ENCODE data around the gene B4GALNT4.
"Not testable (repeated sequence)": the region's sequence is repeated elsewhere in the genome, so short reads cannot be mapped to it uniquely, and the experiment has no call there.

B4GALNT4 gene

DNA sequence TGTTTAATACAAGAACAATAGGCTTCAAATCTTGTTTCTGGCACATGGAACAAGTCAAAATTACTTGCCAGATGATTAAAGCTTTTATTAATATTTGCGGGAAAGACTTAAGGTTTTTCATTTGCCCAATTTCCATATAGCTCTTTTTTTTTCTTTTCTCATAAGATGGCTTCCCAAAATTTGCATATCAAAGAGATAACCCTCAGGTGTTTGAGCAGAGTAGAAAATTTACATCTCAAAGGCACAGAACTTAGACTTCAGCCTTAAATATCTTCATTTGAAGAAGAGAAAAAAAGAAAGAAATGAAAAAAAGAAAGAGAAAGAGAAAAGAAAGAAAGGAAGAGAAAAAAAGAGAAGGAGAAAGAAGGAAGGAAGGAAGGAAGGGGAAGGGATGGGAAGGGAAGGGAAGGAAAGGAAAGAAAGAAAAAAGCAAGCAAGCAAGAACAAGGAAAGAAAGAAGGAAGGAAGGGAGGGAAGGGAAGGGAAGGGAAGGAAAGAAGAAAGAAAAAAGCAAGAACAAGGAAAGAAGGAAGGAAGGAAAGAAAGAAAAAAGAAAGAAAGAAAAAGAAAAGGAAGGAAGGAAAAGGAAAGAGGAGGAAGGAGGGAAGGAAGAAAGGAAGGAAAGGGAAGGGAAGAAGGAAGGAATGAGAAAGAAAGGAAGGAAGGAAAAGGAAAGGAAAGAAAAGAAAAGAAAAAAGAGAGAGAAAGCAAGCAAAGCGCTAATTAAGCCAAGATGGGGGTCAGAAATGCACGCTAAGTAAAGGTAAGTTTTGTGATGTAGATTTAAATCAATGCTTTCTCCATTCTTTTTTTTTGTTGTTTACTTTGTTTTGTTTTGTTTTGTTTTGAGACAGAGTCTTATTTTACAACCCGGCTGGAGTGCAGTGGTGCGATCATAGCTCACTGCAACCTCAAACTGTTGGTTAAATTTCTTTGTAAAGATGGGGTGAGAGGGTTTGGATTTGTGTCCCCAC, 28.5 kb upstream of the B4GALNT4 start:
- TF ChIP-seq FOXM1 (IDR thresholded peaks at IDR 0.05; ENCODE audit: borderline replicate concordance): no peak
- TF ChIP-seq SP1 (IDR thresholded peaks at IDR 0.05): no peak
- no peak for TF ChIP-seq ARNT (IDR thresholded peaks at IDR 0.05)
- TF ChIP-seq CTBP1 (IDR thresholded peaks at IDR 0.05; ENCODE audit: borderline replicate concordance): no peak
- TF ChIP-seq SUZ12 (IDR thresholded peaks at IDR 0.05): no peak
- TF ChIP-seq FOXK2 (IDR thresholded peaks at IDR 0.05): no peak
- TF ChIP-seq NFRKB (IDR thresholded peaks at IDR 0.05): no peak
- TF ChIP-seq FOXA1 (IDR thresholded peaks at IDR 0.05): no peak
- no peak for TF ChIP-seq ZNF384 (IDR thresholded peaks at IDR 0.05)
- TF ChIP-seq HDGF (IDR thresholded peaks at IDR 0.05; ENCODE audit: borderline replicate concordance): no peak
- ChIA-PET CTCF (interaction anchor here (0.8 to 1.4 kb wide), 3 partner anchors 14 to 90 kb away, joined by 3 to 4 read pairs (median 4); no protein-coding TSS in a partner anchor), POLR2A (interaction anchor here (1.4 kb wide), 1 partner anchor 108 kb away, joined by 3 read pairs; no protein-coding TSS in a partner anchor)
- DNase-seq (ENCODE audit: extremely low spot score): no peak

GRCh38 chr11:342328-342727, 27.0 kb upstream of the B4GALNT4 start:
- ChIA-PET POLR2A (no interaction called here), CTCF (no interaction called here)
- TF ChIP-seq CTBP1 (IDR thresholded peaks at IDR 0.05; ENCODE audit: borderline replicate concordance) (no peak), BHLHE40 (IDR thresholded peaks at IDR 0.05; ENCODE audit: borderline replicate concordance) (no peak), TARDBP (IDR thresholded peaks at IDR 0.05) (no peak), ZNF384 (IDR thresholded peaks at IDR 0.05) (no peak), SUZ12 (IDR thresholded peaks at IDR 0.05) (no peak), HDGF (IDR thresholded peaks at IDR 0.05; ENCODE audit: borderline replicate concordance) (no peak)
- no peak for DNase-seq (ENCODE audit: extremely low spot score)

DNA sequence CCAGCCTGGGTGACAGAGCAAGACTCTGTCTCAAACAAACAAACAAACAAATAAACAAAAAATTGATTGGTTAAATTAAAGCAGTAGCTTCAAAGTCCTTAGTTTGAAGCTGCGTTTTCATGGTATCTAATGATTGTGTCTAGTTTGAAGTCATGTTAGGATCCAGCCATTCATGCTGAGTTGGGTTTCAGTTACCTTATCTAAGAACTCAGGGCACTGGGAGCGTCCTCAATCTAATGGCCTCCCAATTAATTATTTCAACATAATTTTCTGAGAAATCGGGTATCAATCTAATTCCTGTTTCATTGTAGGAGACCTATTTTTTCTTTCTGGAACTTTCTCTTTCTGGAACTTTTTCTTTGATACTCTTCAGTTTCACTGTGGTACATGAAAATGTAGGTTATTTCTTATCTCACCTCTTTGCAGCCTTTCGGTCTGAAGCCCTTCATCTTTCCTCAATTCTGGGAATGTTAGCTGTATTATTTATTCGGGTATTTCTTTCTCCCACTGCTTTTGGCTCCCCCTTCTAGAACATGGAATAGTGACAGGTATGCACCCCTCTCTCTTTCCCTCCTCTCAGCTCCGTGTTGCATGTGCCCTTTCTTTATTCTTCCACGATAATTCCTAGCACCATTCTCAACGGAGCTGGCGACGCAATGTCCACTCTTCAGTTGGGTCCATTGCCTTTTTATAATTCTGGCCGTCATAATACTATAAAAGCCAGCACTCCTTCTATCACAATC, 24.3 kb upstream of the B4GALNT4 start:
- TF ChIP-seq FOXA1 (IDR thresholded peaks at IDR 0.05) (no peak), HDGF (IDR thresholded peaks at IDR 0.05; ENCODE audit: borderline replicate concordance) (no peak), NFRKB (IDR thresholded peaks at IDR 0.05) (no peak), TARDBP (IDR thresholded peaks at IDR 0.05) (no peak), BHLHE40 (IDR thresholded peaks at IDR 0.05; ENCODE audit: borderline replicate concordance) (no peak), SP1 (IDR thresholded peaks at IDR 0.05) (no peak), CTBP1 (IDR thresholded peaks at IDR 0.05; ENCODE audit: borderline replicate concordance) (no peak), SUZ12 (IDR thresholded peaks at IDR 0.05) (no peak), L3MBTL2 (conservative IDR thresholded peaks at IDR 0.05) (no peak), LEF1 (IDR thresholded peaks at IDR 0.05; ENCODE audit: borderline replicate concordance) (no peak), FOXM1 (IDR thresholded peaks at IDR 0.05; ENCODE audit: borderline replicate concordance) (no peak), ELF4 (IDR thresholded peaks at IDR 0.05) (no peak), ARNT (IDR thresholded peaks at IDR 0.05) (no peak), FOXK2 (IDR thresholded peaks at IDR 0.05) (no peak), ZNF384 (IDR thresholded peaks at IDR 0.05) (no peak)
- TF ChIP-seq, protein P1, sequence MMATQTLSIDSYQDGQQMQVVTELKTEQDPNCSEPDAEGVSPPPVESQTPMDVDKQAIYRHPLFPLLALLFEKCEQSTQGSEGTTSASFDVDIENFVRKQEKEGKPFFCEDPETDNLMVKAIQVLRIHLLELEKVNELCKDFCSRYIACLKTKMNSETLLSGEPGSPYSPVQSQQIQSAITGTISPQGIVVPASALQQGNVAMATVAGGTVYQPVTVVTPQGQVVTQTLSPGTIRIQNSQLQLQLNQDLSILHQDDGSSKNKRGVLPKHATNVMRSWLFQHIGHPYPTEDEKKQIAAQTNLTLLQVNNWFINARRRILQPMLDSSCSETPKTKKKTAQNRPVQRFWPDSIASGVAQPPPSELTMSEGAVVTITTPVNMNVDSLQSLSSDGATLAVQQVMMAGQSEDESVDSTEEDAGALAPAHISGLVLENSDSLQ (IDR thresholded peaks at IDR 0.05): no peak
- ChIA-PET POLR2A (no interaction called here), CTCF (no interaction called here)
- no peak for DNase-seq (ENCODE audit: extremely low spot score)

DNA sequence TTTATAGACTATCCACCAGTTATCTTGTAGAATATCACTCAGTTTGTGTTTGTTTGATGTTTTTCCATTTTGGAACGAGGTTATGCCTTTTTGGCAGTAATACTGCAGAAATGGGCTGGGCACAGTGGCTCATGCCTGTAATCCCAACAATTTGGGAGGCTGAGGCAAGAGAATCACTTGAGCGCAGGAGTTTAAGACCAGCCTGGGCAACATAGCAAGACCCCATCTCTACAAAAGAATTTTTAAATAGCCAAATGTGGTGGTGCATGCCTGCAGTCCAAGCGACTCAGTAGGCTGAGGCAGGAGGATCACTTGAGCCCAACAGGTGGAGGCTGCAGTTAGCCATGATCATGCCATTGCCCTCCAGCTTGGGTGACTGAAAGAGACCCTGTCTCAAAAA, 22.8 kb upstream of the B4GALNT4 start:
- TF ChIP-seq, protein P1 (IDR thresholded peaks at IDR 0.05): no peak
- TF ChIP-seq FOXK2 (IDR thresholded peaks at IDR 0.05): no peak
- no peak for TF ChIP-seq ZNF384 (IDR thresholded peaks at IDR 0.05)
- TF ChIP-seq SUZ12 (IDR thresholded peaks at IDR 0.05): no peak
- TF ChIP-seq ELF4 (IDR thresholded peaks at IDR 0.05): no peak
- TF ChIP-seq TARDBP (IDR thresholded peaks at IDR 0.05): no peak
- no peak for DNase-seq (ENCODE audit: extremely low spot score)
- CTCF ChIA-PET: no interaction called here
- POLR2A ChIA-PET: no interaction called here

DNA sequence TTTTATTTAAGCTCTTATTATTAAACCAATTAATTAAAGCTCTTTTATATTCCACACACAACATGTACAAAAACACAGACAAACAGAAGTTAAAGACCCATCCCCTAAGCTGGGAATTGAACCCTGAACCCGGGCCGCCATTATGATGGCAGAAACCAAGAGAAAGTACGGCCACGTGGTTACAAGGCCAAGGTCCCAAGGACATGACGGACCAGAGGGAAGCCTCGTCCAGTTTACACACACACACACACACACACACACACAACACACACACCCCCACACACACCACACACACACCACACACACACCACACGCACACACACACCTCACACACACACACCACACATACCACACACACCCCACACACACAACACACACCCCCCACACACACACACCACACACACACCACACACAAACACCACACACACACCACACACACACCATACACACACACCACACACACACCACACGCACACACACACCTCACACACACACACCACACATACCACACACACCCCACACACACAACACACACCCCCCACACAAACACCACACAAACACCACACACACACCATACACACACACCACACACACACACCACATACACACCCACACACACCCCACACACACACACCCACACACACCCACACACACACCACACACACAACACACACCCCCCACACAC, 19.9 kb upstream of the B4GALNT4 start:
- CTCF ChIA-PET: interaction anchor here (1.2 kb wide), 1 partner anchor 20 kb away, joined by 3 read pairs; no protein-coding TSS in a partner anchor
- DNase-seq (ENCODE audit: extremely low spot score); POLR2A ChIA-PET: not testable (repeated sequence)

DNA sequence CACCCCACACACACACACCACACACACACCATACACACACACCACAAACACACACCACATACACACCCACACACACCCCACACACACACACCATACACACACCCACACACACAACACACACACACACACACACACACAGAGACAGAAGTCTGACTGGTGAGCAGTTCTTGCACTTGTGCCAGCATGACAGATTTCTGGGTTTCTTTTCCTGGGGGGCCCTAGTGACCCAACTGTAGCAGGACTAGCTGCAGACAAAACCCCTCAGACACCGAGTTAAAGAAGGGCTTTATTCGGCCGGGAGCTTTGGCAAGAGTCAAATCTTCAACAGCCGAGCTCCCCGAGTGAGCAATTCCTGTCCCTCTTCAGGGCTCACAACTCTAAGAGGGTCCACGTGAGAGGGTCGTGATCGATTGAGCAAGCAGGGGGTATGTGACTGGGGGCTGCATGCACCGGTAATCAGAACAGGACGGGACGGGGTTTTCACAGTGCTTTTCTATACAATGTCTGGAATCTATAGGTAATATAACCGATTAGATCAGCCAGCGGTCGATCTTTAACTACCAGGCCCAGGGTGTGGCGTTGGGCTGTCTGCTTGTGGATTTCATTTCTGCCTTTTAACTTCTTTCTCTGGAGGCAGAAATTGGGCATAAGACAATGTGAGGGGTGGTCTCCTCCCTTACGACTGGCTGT, 19.1 kb upstream of the B4GALNT4 start:
- CTCF ChIA-PET; POLR2A ChIA-PET; DNase-seq (ENCODE audit: extremely low spot score): not testable (repeated sequence)

Measured in HEK293T (cell line).